ENCODE measurements around the gene FIG4. TPM values are rescaled to one million over a fixed set of nuclear protein-coding genes. Genes with fewer than 3 reads are reported as not detected.

Gene FIG4
- polyA plus RNA-seq, 1 experiment = 11.2 TPM

GRCh38 chr6:109762769-109763441 is 71.8 kb downstream of the FIG4 start:
- no peak for DNase-seq (ENCODE audit: low read depth)
- Histone ChIP-seq H3K4me3 (ENCODE audit: low read depth, low read length) (no peak overlapping the region), H3K27me3 (ENCODE audit: control insufficient read depth, insufficient read depth, low read length) (no peaks in the 10 kb centered on the region), H3K36me3 (ENCODE audit: control insufficient read depth, insufficient read depth, low read length) (no peaks in the 10 kb centered on the region; the same call in 1 of the 2 replicates)
- TF ChIP-seq CTCF (IDR thresholded peaks at IDR 0.05; ENCODE audit: insufficient read depth, low read depth, low read length) = no peak
- POLR2A ChIA-PET = no interaction called here
- CTCF ChIA-PET = no interaction called here

GRCh38 chr6:109766167-109766566 is 75.1 kb downstream of the FIG4 start:
- no peak for DNase-seq (ENCODE audit: low read depth)
- no peaks in the 10 kb centered on the region for H3K27me3 ChIP-seq (ENCODE audit: control insufficient read depth, insufficient read depth, low read length)
- no peaks in the 10 kb centered on the region; the same call in 1 of the 2 replicates for H3K36me3 ChIP-seq (ENCODE audit: control insufficient read depth, insufficient read depth, low read length)
- H3K4me3 ChIP-seq (ENCODE audit: low read depth, low read length) = no peak overlapping the region
- ChIA-PET POLR2A (no interaction called here), CTCF (interaction anchor here (0.8 kb wide), 1 partner anchor 45 kb away, joined by 3 read pairs; no protein-coding TSS in a partner anchor)
- no peak for TF ChIP-seq CTCF (IDR thresholded peaks at IDR 0.05; ENCODE audit: insufficient read depth, low read depth, low read length)

- Histone ChIP-seq H3K36me3 (ENCODE audit: control insufficient read depth, insufficient read depth, low read length) (no peaks in the 10 kb centered on the region; the same call in 1 of the 2 replicates), H3K27me3 (ENCODE audit: control insufficient read depth, insufficient read depth, low read length) (no peaks in the 10 kb centered on the region), H3K4me3 (ENCODE audit: low read depth, low read length) (no peak overlapping the region)
- TF ChIP-seq CTCF (IDR thresholded peaks at IDR 0.05; ENCODE audit: insufficient read depth, low read depth, low read length) = no peak
- no peak for DNase-seq (ENCODE audit: low read depth)
- ChIA-PET POLR2A (no interaction called here), CTCF (no interaction called here)
These were observed 76.9 kb downstream of the FIG4 start for GRCh38 chr6:109767961-109768360.

DNA sequence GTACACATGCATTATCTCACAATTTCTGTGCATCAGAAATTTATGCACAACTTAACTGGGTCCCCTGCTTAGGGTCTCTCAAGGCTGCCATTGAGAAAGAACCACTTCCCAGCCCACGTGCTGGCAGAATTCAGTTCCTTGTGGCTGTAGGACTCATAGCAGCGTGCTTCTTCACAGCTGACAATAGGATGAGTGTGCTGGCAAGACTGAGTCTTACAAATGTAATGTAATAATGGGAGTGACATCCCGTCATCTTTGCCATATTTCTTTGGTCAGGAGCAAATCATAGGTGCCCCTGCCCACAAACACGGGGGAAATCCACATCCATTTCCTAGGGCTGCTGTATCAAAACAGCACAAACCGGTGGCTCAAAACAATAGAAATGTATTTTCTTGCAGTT is 77.4 kb downstream of the FIG4 start:
- POLR2A ChIA-PET = no interaction called here
- DNase-seq (ENCODE audit: low read depth) = no peak
- H3K4me3 ChIP-seq (ENCODE audit: low read depth, low read length) = no peak overlapping the region
- H3K27me3 ChIP-seq (ENCODE audit: control insufficient read depth, insufficient read depth, low read length) = no peaks in the 10 kb centered on the region
- H3K36me3 ChIP-seq (ENCODE audit: control insufficient read depth, insufficient read depth, low read length) = no peaks in the 10 kb centered on the region; the same call in 1 of the 2 replicates
- no peak for TF ChIP-seq CTCF (IDR thresholded peaks at IDR 0.05; ENCODE audit: insufficient read depth, low read depth, low read length)
- CTCF ChIA-PET = no interaction called here

- ChIA-PET CTCF (no interaction called here), POLR2A (no interaction called here)
- H3K36me3 ChIP-seq (ENCODE audit: control insufficient read depth, insufficient read depth, low read length) = no peaks in the 10 kb centered on the region; the same call in 1 of the 2 replicates
- no peaks in the 10 kb centered on the region for H3K27me3 ChIP-seq (ENCODE audit: control insufficient read depth, insufficient read depth, low read length)
- no peak overlapping the region for H3K4me3 ChIP-seq (ENCODE audit: low read depth, low read length)
- DNase-seq (ENCODE audit: low read depth) = no peak
- no peak for TF ChIP-seq CTCF (IDR thresholded peaks at IDR 0.05; ENCODE audit: insufficient read depth, low read depth, low read length)
These were observed 78.1 kb downstream of the FIG4 start for GRCh38 chr6:109769213-109769612.

All from BJ (cell line).